ENCODE measurements around the gene PAK4.

The PAK4 gene

DNA sequence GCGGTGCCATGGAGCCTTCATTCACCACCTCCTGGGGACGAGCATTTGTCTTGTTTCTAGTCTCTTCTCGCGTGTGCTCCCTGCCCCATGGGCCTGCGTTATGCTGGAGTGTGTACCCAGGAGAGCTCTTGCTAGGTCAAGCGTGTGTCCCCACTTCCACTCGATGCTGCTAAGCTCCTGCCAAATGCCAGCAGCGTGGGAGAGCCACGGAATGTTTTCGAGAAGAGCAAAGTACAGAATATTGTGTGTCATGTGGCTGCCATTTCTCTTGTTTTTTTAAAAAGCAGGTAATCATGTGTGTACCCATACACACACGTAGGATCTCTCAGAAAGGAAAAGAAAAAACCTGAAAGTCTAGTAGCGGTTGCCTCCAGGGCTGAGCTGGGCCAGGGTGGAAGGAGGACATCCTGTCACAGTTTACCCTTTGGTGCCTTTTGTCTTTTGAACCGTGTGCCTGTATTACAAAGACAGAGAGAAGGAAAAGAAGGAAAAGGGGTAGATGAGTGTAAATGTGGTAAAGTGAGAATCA, 28.6 kb downstream of the PAK4 start:
- DNase-seq (ENCODE audit: low read depth), result no peak
- in situ Hi-C loops (cut with HindIII; ENCODE audit: low sequenced_read_pairs), result no loop called here
- TF ChIP-seq, protein P1, sequence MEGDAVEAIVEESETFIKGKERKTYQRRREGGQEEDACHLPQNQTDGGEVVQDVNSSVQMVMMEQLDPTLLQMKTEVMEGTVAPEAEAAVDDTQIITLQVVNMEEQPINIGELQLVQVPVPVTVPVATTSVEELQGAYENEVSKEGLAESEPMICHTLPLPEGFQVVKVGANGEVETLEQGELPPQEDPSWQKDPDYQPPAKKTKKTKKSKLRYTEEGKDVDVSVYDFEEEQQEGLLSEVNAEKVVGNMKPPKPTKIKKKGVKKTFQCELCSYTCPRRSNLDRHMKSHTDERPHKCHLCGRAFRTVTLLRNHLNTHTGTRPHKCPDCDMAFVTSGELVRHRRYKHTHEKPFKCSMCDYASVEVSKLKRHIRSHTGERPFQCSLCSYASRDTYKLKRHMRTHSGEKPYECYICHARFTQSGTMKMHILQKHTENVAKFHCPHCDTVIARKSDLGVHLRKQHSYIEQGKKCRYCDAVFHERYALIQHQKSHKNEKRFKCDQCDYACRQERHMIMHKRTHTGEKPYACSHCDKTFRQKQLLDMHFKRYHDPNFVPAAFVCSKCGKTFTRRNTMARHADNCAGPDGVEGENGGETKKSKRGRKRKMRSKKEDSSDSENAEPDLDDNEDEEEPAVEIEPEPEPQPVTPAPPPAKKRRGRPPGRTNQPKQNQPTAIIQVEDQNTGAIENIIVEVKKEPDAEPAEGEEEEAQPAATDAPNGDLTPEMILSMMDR (IDR thresholded peaks at IDR 0.05; ENCODE audit: low read depth, low read length, missing control alignments), result no peak
- H3K4me3 ChIP-seq (ENCODE audit: low read depth, low read length), result no peak overlapping the region

- in situ Hi-C loops (cut with HindIII; ENCODE audit: low sequenced_read_pairs), result no loop called here
- H3K4me3 ChIP-seq (ENCODE audit: low read depth, low read length), result no peak overlapping the region
- DNase-seq (ENCODE audit: low read depth), result no peak
- TF ChIP-seq, protein P1 (IDR thresholded peaks at IDR 0.05; ENCODE audit: low read depth, low read length, missing control alignments), result no peak
These were observed 29.1 kb downstream of the PAK4 start for GRCh38 chr19:39154629-39155100.

DNA sequence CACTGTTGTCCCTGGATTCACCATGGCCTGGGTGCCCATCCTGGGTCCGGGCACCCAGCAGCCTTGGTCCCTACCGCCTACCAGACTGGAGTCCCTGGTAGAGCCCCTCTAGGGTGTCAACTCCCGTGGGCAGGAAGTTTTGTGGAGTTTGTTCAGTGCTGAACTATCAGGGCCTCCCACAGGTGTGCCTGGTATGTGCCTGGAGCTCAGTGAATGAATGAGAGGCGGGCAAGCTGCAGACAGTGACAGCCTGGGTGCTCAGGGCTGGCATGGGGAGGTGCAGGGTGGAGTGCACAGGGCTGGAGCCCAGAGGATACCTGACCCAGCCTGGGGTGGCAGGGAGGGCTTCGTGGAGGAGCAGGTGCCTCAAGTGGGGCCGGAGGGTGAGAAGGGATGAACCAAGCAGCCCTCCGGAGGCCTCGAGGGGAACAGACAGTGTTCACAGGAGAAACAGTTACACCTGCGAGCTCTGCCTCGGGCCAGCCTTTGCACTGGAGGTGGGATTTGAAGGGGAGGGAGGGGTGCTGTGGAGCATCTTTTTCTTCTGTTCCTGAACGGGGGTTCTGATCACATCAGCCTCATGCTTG, 29.6 kb downstream of the PAK4 start:
- no peak for DNase-seq (ENCODE audit: low read depth)
- H3K4me3 ChIP-seq (ENCODE audit: low read depth, low read length), result no peak overlapping the region
- TF ChIP-seq, protein P1 (IDR thresholded peaks at IDR 0.05; ENCODE audit: low read depth, low read length, missing control alignments), result no peak
- in situ Hi-C loops (cut with HindIII; ENCODE audit: low sequenced_read_pairs), result no loop called here

DNA sequence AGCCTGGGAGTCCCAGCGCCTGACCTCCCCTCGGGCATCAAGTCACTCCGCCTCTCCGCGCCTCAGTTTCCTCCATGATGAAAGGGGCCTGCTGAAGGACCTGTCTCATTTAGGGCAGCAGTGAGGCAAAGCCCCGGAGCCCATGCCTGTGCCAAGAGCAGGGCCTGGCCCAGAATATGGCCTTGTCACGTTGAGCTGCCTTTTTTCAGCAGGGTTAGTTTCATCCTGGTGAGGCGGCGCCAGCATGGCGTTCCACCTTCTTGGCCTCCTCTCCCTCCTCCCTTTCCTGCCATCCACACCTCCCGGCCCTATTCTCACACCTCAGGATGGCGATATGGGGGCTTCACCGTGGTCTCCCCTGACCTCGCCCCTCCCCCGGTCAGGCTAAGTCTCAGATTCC, 30.2 kb downstream of the PAK4 start:
- TF ChIP-seq, protein P1 (IDR thresholded peaks at IDR 0.05; ENCODE audit: low read depth, low read length, missing control alignments), result no peak
- in situ Hi-C loops (cut with HindIII; ENCODE audit: low sequenced_read_pairs), result no loop called here
- H3K4me3 ChIP-seq (ENCODE audit: low read depth, low read length), result no peak overlapping the region
- no peak for DNase-seq (ENCODE audit: low read depth)

GRCh38 chr19:39156326-39157230, 31.0 kb downstream of the PAK4 start:
- no peak for DNase-seq (ENCODE audit: low read depth)
- in situ Hi-C loops (cut with HindIII; ENCODE audit: low sequenced_read_pairs), result no loop called here
- no peak overlapping the region for H3K4me3 ChIP-seq (ENCODE audit: low read depth, low read length)
- TF ChIP-seq, protein P1 (IDR thresholded peaks at IDR 0.05; ENCODE audit: low read depth, low read length, missing control alignments), result no peak

- in situ Hi-C loops (cut with HindIII; ENCODE audit: low sequenced_read_pairs), result no loop called here
- TF ChIP-seq, protein P1 (IDR thresholded peaks at IDR 0.05; ENCODE audit: low read depth, low read length, missing control alignments), result no peak
- no peak for DNase-seq (ENCODE audit: low read depth)
- H3K4me3 ChIP-seq (ENCODE audit: low read depth, low read length), result no peak overlapping the region
These were observed 31.9 kb downstream of the PAK4 start for GRCh38 chr19:39157275-39157996.

Data from astrocyte of the cerebellum (primary cell).